ENCODE results near the gene SLC52A1.
"Not testable (repeated sequence)": the region's sequence is repeated elsewhere in the genome, so short reads cannot be mapped to it uniquely, and the experiment has no call there.

Gene SLC52A1

DNA sequence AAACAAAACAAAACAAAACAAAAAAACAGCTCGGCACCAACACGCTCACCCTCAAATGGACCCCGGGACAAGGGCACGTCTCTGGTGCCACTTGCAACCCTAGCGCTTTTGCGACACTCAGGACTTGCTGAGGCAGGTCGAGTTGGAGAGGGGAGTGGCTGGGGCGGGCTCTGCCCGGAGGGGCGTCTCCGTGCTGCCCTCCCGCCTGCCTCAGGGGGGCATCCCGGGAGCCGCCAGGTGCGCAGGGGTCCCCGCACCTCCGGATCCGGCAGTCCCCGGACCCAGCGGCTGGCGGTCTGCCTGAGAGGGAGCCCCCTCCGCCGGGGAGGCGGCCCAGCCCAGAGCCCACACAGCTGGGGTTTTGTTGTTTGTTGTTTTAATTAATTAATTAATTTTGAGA, at the start of gene SLC52A1:
Gene SLC52A1, minus strand, starts transcription at position 112 of the 400 bp plus-strand sequence. CDS start 820 bp downstream, outside the sequence.
- no peak for DNase-seq

DNA sequence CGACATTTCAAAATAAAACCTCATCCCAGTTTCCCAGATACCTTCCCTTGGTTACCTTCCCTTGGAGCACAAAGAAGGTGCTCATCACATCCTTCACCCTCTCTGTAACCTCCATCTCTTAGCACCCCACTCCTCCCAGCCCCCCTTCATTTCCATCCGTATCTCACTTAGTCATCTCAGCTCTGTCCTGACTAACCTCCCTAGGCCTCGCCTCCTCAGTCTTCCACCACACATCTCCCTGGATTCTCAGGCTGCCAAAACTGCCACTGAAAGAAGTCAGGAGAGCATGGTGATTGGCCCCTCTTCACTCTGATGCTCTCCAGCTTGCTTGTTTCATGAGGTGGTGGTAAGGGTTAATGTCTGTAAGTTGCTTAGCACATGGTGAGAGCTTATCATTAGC, 45.4 kb upstream of the SLC52A1 start:
- DNase-seq, result no peak

DNA sequence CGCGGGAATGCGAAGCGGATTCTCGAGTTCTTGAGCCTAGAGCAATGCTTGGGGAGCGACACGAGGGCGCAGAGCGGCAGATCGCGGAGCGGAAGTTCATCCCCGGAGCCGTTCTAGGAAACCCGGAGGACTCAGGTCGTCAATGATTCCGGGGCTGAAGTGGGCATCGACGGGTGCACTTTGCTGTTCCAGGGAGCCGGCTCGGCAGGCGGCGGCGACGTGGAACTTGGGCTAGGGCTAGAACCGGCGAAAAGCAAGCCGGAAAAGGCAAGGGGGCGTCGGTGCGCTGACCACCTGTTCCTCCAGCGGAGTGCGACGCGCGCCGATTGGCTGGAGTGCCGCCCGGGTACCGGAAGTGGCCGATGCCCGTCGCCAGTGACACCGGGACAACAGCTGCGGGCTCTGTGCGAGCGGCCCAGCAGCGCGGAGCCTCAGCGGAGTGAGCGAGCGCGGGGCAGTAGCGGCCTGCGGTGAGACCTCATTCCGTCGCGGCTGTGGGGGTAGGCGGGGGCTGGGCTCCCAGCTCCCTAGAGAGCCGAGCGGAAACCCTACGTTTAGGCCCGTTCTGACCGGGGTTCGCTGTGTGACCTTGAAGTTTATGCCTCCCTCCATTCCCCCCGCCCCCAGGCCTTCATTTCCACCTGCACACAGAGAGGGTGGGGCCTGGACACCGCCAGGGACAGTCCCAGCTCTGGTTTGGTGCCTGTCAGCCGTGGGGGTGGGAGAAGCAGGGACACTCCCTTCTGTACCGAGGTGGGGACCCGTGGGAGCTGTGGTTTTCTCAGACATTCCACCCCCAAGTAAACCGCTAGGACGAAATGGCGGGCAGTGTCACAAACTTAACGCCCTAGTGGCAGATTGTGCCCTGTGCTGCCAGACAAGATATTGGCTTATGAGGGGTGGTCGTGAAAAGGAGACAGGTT, 43.1 kb upstream of the SLC52A1 start, which contains the start of gene ZFP3:
Gene ZFP3, plus strand, starts transcription at position 362 of the 923 bp plus-strand sequence. CDS start 13,038 bp downstream, outside the sequence.
- no peak for DNase-seq

DNA sequence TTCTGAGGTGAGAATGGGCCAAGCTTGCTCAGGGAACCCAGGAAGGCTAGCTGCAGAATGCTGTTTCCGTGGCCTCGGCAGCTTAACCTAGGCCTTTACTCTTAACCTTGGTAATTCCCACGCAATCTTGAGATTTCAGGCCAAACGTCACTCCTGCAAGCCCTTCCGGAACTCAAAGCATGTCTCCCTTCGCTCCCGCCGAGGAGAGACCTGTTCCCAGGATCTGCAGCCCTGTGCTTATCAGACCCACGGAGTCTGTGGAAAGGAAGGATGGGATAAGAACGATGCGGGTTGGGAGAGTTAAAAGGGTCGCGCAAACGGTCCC, 42.5 kb upstream of the SLC52A1 start:
- DNase-seq, result no peak

DNA sequence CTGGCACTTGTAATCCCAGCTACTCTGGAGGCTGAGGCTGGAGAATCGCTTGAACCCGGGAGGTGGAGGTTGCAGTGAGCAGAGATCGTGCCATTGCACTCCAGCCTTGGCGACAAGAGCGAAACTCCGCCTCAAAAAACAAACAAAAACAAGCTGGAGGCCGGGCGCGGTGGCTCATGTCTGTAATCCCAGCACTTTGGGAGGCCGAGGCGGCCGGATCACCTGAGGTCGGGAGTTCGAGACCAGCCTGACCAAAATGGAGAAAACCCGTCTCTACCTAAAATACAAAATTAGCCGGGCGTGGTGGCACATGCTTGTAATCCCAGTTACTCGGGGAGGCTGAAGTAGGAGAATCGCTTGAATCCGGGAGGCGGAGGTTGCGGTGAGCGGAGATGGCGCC, 42.0 kb upstream of the SLC52A1 start:
- DNase-seq, result not testable (repeated sequence)

DNA sequence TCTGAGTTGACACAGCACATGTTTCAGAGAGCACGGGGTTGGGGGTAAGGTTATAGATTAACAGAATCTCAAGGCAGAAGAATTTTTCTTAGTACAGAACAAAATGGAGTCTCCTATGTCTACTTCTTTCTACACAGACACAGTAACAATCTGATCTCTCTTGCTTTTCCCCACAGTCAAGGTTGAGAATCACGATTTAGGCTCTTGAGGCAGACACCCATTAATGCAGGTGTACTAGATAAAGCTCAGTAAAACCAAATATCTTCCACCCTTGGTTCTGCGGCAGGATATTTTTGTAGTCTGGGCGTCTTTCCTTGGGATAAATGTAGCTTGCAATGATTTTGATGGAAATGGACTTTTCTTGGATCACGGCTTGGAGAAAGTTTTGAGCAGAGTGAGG, 40.2 kb upstream of the SLC52A1 start:
- not testable (repeated sequence) for DNase-seq

DNA sequence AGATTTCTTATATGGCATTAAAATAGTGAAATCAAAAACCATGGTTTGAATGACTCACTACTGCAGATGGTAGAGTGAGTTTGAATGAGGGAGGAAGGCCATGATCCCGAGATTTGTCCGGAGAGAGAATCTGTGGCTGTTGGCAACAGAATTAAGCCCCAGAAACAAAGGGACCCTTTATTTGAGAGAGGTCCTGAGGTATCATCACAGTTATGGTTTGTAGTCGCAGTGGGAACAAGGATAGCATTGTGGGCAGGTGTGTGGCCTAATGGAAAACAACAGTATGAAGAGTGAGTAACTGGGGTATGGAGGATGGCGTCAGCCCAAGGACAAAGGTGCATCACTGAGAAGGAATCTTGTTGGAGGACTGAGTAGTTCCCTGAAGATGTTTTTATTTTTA, 34.5 kb upstream of the SLC52A1 start:
- no peak for DNase-seq

DNA sequence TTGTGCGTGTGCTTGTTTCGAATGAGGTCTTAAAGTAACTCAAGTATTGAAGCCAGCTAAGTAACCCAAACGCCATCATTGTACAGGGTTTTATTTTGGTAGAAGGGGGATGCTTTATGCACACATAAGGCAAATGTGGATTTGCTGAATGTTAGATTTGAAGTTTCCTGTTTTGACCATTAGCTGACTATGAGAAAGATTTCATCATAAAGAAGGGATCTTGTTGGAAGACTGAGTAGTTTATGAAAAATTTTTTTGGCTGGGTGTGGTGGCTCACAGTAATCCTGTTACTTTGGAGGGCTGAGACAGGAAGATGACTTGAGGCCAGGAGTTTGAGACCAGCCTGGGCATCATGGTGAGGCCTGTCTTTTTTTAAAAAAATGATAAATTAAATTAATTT, 33.0 kb upstream of the SLC52A1 start:
- no peak for DNase-seq

DNA sequence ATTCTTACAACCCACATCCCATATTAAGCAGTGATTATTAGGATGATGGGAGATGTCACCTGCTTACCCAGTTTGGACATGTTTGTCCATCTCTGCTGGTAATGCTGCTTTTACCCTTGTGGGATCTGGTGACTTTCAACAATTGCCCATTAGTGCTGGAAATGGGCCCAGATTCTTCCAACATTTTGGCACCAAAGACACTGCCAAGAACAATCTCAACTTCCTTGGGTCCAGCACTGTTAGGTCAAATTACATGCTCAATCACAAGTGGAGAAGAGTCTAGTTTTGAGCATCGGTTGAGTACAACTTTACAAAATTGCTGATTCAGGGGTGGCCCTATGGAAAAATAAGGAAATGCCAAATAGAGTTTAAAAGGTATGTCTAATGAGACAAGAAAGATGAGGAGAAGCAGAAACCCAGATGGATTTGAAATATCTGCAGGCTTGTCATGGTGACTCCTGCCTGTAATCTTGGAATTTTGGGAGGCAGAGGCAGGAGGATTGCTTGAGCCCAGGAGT, 30.1 kb upstream of the SLC52A1 start:
- no peak for DNase-seq

DNA sequence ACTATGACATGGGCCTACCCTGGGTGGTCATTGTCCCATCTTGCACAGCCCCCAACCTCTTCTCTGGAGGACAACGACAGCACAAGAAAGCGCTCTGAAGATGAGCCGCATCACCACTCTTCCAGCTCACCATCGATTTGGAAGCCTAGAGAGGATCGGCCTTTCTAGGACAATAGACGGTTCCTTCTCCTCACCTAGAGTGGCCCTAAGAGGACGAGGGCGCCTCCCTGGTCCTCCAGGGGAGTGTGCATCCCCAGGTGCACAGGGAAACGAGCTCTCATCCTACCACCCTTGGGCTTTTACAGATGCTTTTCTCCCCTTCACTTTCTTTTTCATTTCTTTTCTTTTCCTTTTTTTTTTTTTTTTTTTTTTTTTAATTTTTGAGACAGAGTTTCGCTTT, 20.3 kb upstream of the SLC52A1 start:
- DNase-seq, result no peak

DNA sequence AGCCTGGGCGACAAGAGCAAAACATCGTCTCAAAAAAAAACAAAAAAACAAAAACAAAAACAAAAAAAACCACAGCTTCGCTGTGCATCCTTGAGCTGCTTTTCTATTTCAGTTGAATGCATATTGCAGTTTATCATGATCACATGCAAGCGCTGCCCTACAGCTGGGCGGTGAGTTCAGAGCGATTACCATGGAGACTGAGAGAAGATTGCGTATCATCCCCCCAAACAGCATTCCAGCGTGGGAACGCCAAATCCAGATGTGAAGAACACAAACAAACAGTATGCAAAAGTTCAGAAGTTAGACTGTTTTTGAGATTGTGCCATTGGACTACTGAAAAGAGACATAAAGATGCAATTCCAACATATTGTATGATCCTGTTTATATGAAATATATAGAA, 15.1 kb upstream of the SLC52A1 start:
- no peak for DNase-seq

DNA sequence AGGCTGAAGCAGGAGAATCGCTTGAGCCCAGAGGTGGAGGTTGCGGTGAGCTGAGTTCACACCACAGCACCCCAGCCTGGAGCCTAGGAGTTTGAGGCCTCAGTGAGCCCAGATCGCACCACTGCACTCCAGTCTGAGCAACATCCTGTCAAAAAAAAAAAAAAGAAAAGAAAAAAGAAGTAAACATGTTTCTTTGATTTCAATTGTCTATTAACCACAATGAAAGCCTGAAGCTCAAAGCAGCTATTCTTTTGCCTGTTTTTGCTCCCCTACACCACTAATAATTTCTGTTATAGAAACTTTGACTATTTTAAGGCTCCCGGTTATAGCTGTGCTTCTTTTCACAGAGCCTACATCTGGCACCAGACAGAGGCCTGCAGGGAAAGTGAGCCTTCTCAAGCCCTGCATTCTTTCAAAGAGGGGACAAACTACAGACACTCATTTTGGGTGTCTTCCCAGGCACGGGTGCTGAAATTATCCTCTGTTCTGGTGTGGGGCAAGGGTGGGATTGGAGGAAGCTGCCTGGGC, 14.2 kb upstream of the SLC52A1 start:
- DNase-seq, result no peak

DNA sequence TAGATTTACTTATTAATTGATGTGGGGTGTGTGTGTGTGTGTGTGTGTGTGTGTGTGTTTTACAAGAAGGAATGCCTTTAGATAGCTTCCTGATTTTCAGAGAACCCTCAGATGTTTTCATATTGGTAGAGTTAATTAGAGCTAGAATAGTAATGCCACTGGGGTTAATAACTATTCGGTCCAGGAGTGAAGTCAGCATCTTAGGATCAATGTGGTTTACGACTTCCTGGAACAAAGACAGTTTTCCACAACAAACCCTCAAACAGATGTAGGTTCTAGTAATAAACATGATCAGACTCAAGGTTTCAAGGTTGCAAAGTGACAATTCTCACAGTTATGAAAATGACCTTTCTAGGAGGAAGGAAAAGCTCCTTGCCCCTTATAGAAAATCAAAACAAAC, 12.2 kb upstream of the SLC52A1 start:
- no peak for DNase-seq

DNA sequence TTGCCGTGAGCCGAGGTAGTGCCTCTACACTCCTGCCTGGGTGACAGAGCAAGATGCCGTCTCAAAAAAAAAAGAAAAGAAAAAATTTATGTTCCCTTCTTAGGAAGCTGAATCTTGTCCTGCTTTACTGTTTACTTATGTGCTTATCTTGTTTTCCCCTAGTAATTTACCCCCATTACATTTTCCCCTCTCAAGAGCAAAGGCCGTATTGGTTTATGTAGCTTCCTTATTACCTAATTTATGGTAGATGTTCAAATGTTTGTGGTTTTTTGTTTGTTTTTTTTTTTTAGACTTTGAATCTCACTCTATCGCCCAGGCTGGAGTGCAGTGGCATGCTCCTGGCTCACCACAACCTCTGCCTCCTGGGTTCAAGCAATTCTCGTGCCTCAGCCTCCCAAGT, 10.3 kb upstream of the SLC52A1 start:
- no peak for DNase-seq

DNA sequence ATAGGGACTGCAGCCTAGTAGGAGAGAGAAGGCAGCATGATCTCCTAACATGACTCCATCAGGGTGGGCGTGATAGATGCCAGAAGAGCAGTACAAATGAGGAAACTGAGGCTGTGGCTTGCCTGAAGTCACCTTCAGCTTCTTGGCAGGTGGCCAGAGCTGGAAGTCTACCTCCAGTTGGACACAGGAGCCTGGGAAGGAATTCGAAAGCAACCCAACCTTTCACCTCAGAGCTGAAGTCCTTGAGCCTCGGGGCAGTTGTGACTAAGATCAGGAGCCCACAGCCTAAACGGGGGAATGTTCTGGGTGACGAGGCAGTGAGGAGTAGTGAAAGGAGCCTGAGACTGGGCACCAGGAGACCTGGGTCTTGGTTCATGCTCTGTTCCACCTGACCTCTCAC, 9.4 kb upstream of the SLC52A1 start:
- no peak for DNase-seq

DNA sequence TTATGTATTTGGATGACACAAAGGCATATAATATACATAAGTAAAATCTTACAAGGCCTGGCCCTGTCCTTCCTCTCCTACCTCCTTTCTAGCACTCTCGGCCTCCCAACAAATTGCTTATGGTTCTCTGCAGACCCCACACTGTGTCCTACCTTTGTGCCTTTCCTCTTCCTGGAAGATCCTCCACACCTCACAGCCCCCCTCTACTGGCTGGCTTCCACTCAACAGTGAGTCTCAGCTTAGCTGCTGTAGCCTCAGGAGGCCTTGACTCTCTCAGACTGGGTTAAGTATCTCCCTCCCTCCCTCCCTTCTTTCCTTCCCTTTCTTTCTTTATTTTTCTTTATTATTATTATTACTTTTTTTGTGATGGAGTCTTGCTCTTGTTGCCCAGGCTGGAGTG, 8.3 kb upstream of the SLC52A1 start:
- no peak for DNase-seq

DNA sequence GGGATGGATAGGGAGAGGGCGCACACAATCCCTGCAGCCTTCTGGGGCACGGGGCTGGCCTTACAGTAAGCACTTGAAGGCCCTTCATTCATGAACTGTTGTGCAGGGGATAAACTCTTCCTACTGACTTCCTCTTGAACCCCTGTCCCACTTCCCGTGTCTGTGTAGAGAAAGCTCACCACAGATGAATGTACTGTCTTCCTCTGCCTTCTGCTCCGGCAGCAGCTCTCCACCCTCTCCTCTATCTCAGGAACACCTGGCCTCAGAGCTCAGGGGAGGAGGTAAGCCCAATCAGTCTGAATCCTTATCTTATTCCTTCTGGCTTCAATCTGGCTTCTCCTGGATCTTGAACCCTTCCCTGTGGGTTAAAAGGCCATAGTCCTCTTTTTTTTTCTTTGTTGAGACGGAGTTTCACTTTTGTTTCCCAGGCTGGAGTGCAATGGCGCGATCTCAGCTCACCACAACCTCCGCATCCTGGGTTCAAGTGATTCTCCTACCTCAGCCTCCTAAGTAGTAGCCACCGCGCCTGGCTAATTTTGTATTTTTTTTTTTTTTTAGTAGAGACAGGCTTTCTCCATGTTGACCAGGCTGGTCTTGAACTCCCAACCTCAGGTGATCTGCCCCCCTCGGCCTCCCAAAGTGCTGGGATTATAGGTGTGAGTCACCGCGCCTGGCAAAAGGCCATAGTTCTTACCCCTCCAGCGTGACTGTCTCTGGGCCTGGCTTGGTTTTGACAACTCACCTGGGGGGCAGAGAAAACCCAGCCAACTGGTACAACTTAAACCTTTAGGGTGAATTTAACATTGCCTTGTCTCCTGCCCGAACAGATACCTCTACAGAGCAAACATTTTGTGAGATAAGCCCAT, 7.2 kb upstream of the SLC52A1 start:
- DNase-seq, result no peak

DNA sequence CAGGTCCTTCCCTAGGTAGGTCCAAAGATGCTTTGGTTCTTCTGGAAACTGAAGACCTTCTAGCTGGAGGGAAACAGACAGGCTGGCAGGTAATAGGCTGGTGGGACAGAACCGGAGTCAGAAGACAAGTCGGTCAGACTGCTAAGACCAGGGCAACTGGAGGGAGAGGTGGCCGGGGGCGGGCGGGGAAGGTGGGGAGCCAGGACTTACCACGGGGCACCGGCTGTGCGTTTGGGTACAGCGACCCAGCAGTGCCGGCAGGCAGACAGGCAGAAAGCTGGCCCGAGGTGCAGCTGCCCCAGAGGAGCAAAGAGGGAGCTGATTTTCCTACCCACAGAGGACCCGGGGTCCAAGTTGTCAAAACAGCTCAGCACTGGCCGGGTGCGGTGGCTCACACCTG, 575 bp downstream of the SLC52A1 start:
- DNase-seq, result no peak

DNA sequence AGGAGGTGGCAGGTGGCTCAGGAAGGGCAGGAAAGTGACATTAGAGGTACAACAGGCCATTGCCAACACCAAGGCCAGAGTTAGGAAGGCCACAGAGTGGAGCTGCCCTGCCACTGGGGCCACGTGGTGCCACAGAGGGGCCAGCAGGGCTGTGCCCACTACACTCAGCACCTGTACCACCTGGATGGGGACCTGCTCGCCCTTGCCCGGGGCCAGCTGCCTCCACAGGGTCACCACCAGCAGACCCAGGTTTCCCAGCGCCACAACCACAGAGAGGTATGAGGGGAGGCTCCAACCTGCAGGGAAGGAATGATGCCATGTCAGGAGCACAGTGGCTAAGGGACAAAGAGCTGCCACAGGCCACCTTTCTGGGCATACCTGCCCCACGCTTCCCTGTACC, 1.2 kb downstream of the SLC52A1 start:
- no peak for DNase-seq

DNA sequence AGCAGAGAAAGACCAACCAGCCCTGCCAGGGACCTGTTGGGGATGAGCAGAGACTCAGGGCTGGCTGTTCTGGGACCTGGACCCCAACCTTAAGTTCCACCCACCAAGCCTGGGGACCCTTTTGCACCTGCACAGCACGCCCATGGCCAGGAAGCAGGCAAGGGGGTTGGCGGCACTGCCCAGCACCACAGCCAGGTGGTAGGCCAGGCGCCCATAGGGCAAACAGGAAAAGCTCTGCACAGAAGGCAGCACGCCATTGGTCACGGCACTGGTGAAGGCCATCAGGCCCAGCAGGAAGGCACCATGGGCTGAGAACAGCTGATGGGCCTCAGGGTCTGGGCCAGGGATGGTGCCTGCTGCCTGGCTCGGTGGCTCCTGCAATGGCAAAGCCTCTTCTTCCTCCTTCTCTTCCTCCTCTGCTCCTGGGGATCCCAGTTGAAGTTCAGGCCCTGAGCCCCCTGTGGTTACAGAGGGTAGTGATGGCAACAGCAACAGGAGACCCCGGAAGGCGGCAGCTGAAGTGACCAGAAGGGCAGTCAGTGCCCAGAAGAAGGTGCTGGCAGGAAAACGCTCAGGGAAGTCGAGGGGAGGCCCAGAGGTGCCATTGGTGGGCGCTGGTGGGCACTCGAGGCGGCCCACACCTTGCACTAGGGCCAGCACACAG, 1.7 kb downstream of the SLC52A1 start:
- no peak for DNase-seq

DNA sequence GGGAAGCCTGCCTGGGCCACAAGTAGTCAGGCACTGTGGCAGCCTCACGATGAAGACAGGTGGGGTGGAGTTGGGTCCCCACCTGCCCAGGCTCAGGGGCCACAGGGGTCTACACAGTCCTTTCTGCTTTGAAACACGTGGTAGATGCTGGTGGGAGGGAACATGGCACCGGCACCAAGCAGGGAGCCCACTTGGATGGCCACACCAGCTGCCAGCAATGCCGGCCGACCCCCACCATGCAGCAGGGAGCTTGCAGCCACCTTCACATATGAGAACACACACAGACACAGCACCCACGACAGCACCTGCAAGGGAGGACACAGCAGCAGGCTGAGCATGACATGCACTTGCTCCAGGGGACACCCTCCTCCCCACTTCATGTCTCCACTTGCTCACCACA, 2.4 kb downstream of the SLC52A1 start:
- DNase-seq, result no peak

DNA sequence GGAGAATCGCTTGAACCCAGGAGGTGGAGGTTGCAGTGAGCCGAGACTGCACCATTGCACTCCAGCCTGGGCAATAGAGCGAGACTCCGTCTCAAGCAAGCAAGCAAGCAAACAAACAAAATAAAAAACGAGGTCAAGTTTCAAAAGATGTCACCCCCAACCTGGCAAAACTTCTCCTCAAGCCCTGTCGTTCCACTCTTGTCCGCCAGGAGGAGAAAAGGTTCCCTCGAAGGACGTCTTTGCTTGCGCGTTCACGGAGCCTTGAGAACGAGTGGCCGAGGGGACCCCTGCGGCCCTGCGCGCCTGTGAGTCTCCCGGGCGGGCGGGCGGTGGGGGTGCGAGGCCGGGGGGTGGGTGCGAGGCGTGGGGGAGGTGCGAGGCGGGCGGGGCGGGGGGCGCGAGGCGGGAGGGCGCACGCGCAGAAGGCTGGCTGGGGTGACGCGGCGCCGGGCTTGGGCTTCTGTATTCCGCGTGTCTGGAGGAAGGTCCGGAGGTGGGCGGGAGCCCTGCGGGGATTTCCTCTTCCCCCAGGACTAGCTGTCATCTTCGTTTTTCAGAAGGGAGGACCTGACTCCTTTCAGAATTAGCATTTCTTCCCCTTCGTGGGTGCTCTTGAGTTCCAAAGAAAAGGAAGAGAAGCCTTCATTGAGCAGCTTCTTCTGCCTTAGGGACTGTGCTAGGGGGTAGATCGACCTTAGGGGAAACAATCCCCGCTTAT, 3.7 kb downstream of the SLC52A1 start:
- peak; percentile 30 for DNase-seq

All from KG1 (cell line).